Uterus (tissue), 4 donors: ENCODE results near the gene TMEM245. TPM values are rescaled to one million over a fixed set of nuclear protein-coding genes. Genes with fewer than 3 reads are reported as not detected.
"Not testable (repeated sequence)": the region's sequence is repeated elsewhere in the genome, so short reads cannot be mapped to it uniquely, and the experiment has no call there.

ENCODE experiments used
- DNase-seq, 2 donors: peaks; one replicate each; pipeline ENCODE4 v3.0.0-alpha.2; 2019 to 2020
- H3K27ac ChIP-seq, 2 donors: fragments of 200-600 bp; sonication (generic); 1 replicate in 1 of 2; 2 replicates in 1 of 2; pipeline ENCODE4 v1.5.1; 2016 to 2018
- H3K27me3 ChIP-seq, 2 donors: fragments of 200-600 bp; sonication (generic); one replicate each; pipeline ENCODE4 v1.5.1; 2018 to 2019; ENCODE audit warnings: control low read depth in 1 of 2
- H3K36me3 ChIP-seq, 2 donors: fragments of 200-600 bp; sonication (generic); one replicate each; pipeline ENCODE4 v1.5.1; 2019; ENCODE audit warnings: control low read depth in 1 of 2
- H3K4me1 ChIP-seq, 2 donors: fragments of 200-600 bp; sonication (generic); one replicate each; pipeline ENCODE4 v1.5.1; 2018 to 2019; ENCODE audit warnings: control low read depth in 1 of 2
- H3K4me3 ChIP-seq, 2 donors: fragments of 200-600 bp; sonication (generic); 1 replicate in 1 of 2; 2 replicates in 1 of 2; pipeline ENCODE4 v1.5.1; 2018 to 2019; ENCODE audit warnings: mild to moderate bottlenecking in 1 of 2
- H3K9me3 ChIP-seq, 2 donors: fragments of 200-600 bp; sonication (generic); one replicate each; pipeline ENCODE4 v1.5.1; 2019; ENCODE audit warnings: control low read depth in 1 of 2
- CTCF ChIP-seq, 4 experiments: fragments of 200-600 bp in 2 of 4; fragments of 450-650 bp in 2 of 4; sonication (generic) in 2 of 4; IDR thresholded peaks; one replicate each; pipeline ENCODE4 v1.5.1; 2016 to 2019; ENCODE audit warnings: antibody characterized with exemption in 4 of 4, mild to moderate bottlenecking in 2 of 4, moderate library complexity in 1 of 4
- POLR2A ChIP-seq, 2 donors: fragments of 450-650 bp; IDR thresholded peaks; one replicate each; pipeline ENCODE4 v1.6.1; 2016; ENCODE audit warnings: antibody characterized with exemption in 2 of 2, mild to moderate bottlenecking in 1 of 2, moderate library complexity in 1 of 2
- intact Hi-C: fragments of 100-400 bp; cut with DNase I; formaldehyde crosslinking; loops from one replicate; pipeline ENCODE4 v1.15.1; 2023; ENCODE audit warnings: low total_unique reads
- total RNA-seq, 4 donors: library from RNA; depleted of rRNA in 3 of 4; stranded (reverse); fragments of >200 nt in 3 of 4; gene quantifications; one replicate each; pipeline versions ENCODE4 v1.1.0 to v1.2.4, GENCODE V29; 2014 to 2023
- donor health status: DM: yes; HTN: yes; CAD: no.

The TMEM245 gene
- total RNA-seq, 4 donors from 2014 or later: 59.7 to 80.0 (median 76.0) TPM

- Histone ChIP-seq H3K27ac (no peak overlapping the region), H3K9me3 (no peaks in the 10 kb centered on the region), H3K36me3 (no peaks in the 10 kb centered on the region), H3K27me3 (no peaks in the 10 kb centered on the region), H3K4me3 (no peak overlapping the region), H3K4me1 (no peaks in the 10 kb centered on the region)
- intact Hi-C loops: no loop called here
- TF ChIP-seq CTCF (IDR thresholded peaks at IDR 0.05): no peak
- TF ChIP-seq POLR2A (IDR thresholded peaks at IDR 0.05): no peak
- DNase-seq: no peak
These were observed 59.6 kb downstream of the TMEM245 start for GRCh38 chr9:109060191-109060590.

- H3K36me3 ChIP-seq, H3K4me3 ChIP-seq, intact Hi-C loops: not testable (repeated sequence)
These were observed 66.6 kb downstream of the TMEM245 start for GRCh38 chr9:109053121-109053520.

GRCh38 chr9:109052416-109052815 is 67.3 kb downstream of the TMEM245 start:
- Histone ChIP-seq H3K9me3 (no peaks in the 10 kb centered on the region), H3K36me3 (no peaks in the 10 kb centered on the region), H3K4me3 (no peak overlapping the region), H3K4me1 (no peaks in the 10 kb centered on the region), H3K27me3 (no peaks in the 10 kb centered on the region), H3K27ac (no peak overlapping the region)
- intact Hi-C loops: no loop called here
- no peak for TF ChIP-seq POLR2A (IDR thresholded peaks at IDR 0.05)
- no peak for TF ChIP-seq CTCF (IDR thresholded peaks at IDR 0.05)
- no peak for DNase-seq

More at GRCh38 chr9:109053121-109053520, 66.6 kb downstream of the TMEM245 start:
- H3K4me1 ChIP-seq, H3K27me3 ChIP-seq, H3K9me3 ChIP-seq, H3K27ac ChIP-seq, DNase-seq: not testable (repeated sequence)

GRCh38 chr9:109051733-109052132 is 68.0 kb downstream of the TMEM245 start:
- Histone ChIP-seq H3K9me3 (no peaks in the 10 kb centered on the region), H3K4me3 (no peak overlapping the region), H3K36me3 (no peaks in the 10 kb centered on the region), H3K27ac (no peak overlapping the region), H3K4me1 (no peaks in the 10 kb centered on the region), H3K27me3 (no peaks in the 10 kb centered on the region)
- TF ChIP-seq POLR2A (IDR thresholded peaks at IDR 0.05) (no peak), CTCF (IDR thresholded peaks at IDR 0.05) (no peak)
- no peak for DNase-seq
- intact Hi-C loops: no loop called here

- H3K36me3 ChIP-seq: no peaks in the 10 kb centered on the region
- TF ChIP-seq CTCF (IDR thresholded peaks at IDR 0.05) (no peak), POLR2A (IDR thresholded peaks at IDR 0.05) (no peak)
- no peak overlapping the region for H3K4me3 ChIP-seq
- DNase-seq: no peak
- H3K27me3 ChIP-seq: no peaks in the 10 kb centered on the region
- intact Hi-C loops: no loop called here
- H3K9me3 ChIP-seq: no peaks in the 10 kb centered on the region
- no peak overlapping the region for H3K27ac ChIP-seq
- H3K4me1 ChIP-seq: no peaks in the 10 kb centered on the region
These were observed 69.3 kb downstream of the TMEM245 start for GRCh38 chr9:109050444-109050843.

GRCh38 chr9:109048822-109049221 is 70.9 kb downstream of the TMEM245 start:
- H3K36me3 ChIP-seq: no peaks in the 10 kb centered on the region
- no peaks in the 10 kb centered on the region for H3K9me3 ChIP-seq
- intact Hi-C loops: no loop called here
- no peak overlapping the region for H3K27ac ChIP-seq
- no peaks in the 10 kb centered on the region for H3K27me3 ChIP-seq
- H3K4me3 ChIP-seq: no peak overlapping the region
- TF ChIP-seq POLR2A (IDR thresholded peaks at IDR 0.05): no peak
- no peak for TF ChIP-seq CTCF (IDR thresholded peaks at IDR 0.05)
- H3K4me1 ChIP-seq: no peaks in the 10 kb centered on the region
- DNase-seq: no peak
